NCI-H748 (cell line): ENCODE results near the gene SINHCAF.

Source experiments
- DNase-seq: peaks from one replicate; lab custom pipeline; 2025; ENCODE audit not compliant: unreplicated experiment; lab: John Stamatoyannopoulos, UW

Gene SINHCAF

GRCh38 chr12:31337952-31338351, 12.0 kb upstream of the SINHCAF start:
- DNase-seq = no peak

- DNase-seq = no peak
Observed at GRCh38 chr12:31331242-31331641, 5.3 kb upstream of the SINHCAF start.

GRCh38 chr12:31326736-31327659, 1.0 kb upstream of the SINHCAF start:
- DNase-seq = peak; percentile 15

GRCh38 chr12:31325524-31325875, 450 bp downstream of the SINHCAF start:
- peak; percentile 60 for DNase-seq

GRCh38 chr12:31324845-31325523, 966 bp downstream of the SINHCAF start:
- DNase-seq = peak; percentile 73

- DNase-seq = peak; percentile 68
Observed at GRCh38 chr12:31324116-31324844, 1.7 kb downstream of the SINHCAF start.

- DNase-seq = peak; percentile 54
Observed at GRCh38 chr12:31323391-31324115, 2.4 kb downstream of the SINHCAF start.

- DNase-seq = no peak
Observed at GRCh38 chr12:31322801-31323207, 3.1 kb downstream of the SINHCAF start.

- DNase-seq = no peak
Observed at GRCh38 chr12:31321897-31322228, 4.1 kb downstream of the SINHCAF start.

GRCh38 chr12:31321186-31321896, 4.6 kb downstream of the SINHCAF start:
- no peak for DNase-seq

GRCh38 chr12:31318657-31319269, 7.2 kb downstream of the SINHCAF start:
- no peak for DNase-seq

- DNase-seq = peak; percentile 19
Observed at GRCh38 chr12:31317471-31318395, 8.2 kb downstream of the SINHCAF start.

- DNase-seq = no peak
Observed at GRCh38 chr12:31316891-31317290, 9.1 kb downstream of the SINHCAF start.

- no peak for DNase-seq
Observed at GRCh38 chr12:31315784-31316465, 10.0 kb downstream of the SINHCAF start.

- no peak for DNase-seq
Observed at GRCh38 chr12:31315044-31315715, 10.8 kb downstream of the SINHCAF start.

- DNase-seq = no peak
Observed at GRCh38 chr12:31312431-31312830, 13.5 kb downstream of the SINHCAF start.

GRCh38 chr12:31311634-31312258, 14.2 kb downstream of the SINHCAF start:
- DNase-seq = no peak
